Measurements from ENCODE around the gene MS4A4E.
"Not testable (repeated sequence)": the region's sequence is repeated elsewhere in the genome, so short reads cannot be mapped to it uniquely, and the experiment has no call there.

MS4A4E gene

GRCh38 chr11:60175860-60176275, 67.1 kb downstream of the MS4A4E start:
- no peak for DNase-seq (ENCODE audit: low read depth, low spot score)

DNA sequence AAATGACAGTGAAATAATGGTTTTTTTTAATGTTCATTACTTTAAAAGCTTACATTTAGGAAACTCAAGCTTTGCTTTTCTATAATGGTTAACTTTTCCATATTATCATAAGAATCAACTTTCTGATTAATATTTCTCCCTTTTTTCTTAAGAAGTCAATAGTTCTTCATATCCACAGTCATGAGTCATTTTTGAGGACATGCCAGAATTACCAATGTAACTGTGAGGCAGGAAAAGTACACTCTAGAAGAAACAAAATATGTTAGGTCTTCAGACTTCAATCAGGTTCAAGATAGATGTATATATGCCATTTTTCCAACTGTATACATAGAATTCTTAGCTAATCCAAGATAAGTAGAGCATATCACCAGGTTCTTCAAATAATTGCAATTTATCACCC, 70.9 kb downstream of the MS4A4E start:
- DNase-seq (ENCODE audit: low read depth, low spot score), result no peak

GRCh38 chr11:60170566-60170965, 72.4 kb downstream of the MS4A4E start:
- no peak for DNase-seq (ENCODE audit: low read depth, low spot score)

DNA sequence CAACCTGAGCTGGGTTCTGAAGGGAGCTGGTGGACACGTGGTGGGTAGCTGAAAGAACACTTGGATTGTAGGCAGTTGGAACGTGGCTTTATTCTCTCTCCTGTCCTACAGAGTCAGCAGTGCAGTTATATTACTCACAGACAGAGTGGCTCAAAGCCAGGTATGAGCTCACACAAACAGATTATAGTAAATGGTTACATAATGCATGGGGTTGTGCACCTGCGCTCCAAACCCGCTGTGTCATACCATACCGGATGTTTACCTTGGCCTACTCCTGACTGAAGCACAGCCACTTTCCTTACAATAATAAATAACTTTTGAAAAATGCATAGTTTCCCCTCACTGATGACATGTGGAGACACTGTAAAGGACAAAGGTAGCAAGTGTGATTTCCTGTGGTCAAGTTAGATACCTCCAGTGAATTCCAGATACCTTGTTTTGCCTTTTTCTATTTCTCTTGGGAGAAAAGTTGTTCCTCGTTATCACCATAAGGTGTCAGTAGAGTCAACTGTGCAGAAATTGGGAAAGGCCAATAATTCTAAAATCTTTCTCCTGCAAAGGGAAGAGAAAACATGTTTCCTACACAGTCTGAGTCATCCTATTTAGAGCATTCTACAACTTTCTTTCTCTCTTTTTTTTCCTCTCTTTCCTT, 73.5 kb downstream of the MS4A4E start:
- no peak for DNase-seq (ENCODE audit: low read depth, low spot score)

DNA sequence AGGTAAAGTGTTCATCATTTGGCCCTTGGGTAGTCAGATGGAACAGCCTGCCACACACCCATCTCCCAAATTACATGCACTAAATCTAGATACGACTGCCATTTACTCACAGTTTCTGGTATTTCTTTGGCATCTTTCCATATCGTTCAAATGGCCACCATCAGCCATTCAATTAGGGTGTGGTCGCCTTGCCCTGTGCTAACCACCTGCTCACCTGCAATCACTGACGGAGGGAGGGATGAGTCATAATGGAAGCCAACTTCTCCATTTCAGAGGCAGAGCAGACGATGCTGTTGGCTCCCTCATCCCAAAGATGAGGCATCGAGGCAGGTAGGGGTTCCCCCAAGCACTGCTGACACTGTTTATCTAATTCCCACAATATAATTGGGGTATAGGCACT, 74.6 kb downstream of the MS4A4E start:
- DNase-seq (ENCODE audit: low read depth, low spot score), result no peak

DNA sequence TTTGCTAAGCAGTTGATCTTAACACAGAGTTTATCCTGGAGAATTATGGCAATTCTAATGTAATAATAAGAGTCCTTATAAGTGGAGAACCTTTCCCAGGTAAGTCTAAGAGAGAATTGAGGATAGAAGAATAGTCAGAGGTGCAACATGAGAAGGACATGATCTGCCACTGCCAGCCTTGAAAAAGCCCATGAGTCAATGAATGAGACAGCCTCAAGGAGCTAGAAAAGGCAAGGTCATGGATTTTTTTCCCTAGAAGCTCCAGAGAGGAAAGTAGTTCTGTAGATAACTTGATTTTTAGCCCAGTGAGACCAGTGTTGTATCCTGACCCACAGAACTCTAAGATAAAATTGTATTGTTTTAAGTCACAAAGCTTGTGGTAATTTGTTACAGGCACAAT, 77.0 kb downstream of the MS4A4E start:
- no peak for DNase-seq (ENCODE audit: low read depth, low spot score)

- no peak for DNase-seq (ENCODE audit: low read depth, low spot score)
Measured at GRCh38 chr11:60165538-60165937, 77.4 kb downstream of the MS4A4E start.

GRCh38 chr11:60164550-60165075, 78.3 kb downstream of the MS4A4E start:
- no peak for DNase-seq (ENCODE audit: low read depth, low spot score)

DNA sequence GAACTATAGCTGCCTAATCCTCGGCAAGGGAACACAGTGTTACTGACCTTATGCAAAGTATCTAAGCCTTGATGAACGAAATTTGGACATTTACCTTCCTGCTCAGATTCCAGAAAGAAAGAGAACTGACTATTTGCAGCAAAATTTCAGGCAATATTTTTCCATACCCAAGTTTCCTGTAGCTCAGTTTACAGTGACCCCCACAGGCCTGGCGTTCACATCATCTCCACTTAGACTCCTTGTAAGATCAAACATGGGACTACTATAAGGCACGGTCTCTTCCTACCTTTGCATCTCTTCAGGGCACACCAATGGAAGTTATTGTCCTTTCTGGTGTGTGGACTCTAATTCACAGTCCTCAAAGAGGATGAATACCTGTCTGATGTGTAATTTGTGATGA, 81.2 kb downstream of the MS4A4E start:
- DNase-seq (ENCODE audit: low read depth, low spot score), result no peak

DNA sequence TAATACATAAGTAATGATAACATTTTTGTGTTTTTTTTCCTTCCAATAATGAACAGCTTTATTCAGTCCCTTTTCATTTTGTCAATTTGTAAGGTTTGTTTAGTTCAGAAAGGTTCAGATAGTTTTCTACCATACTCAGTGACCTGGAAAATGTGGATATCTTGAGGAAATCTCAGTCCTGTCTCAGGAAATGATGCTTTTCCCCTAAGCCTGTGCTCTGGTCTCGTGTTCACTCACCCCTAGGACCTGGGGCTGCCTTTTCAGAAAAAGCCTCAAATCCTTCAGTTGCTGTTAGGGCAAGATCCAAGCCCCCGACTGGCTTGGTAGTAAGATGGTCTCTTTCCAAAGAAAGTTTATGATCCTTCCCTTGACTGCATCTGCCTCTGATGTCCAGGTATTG, 81.8 kb downstream of the MS4A4E start:
- no peak for DNase-seq (ENCODE audit: low read depth, low spot score)

GRCh38 chr11:60159868-60160267, 83.1 kb downstream of the MS4A4E start:
- no peak for DNase-seq (ENCODE audit: low read depth, low spot score)

GRCh38 chr11:60159284-60159683, 83.7 kb downstream of the MS4A4E start:
- DNase-seq (ENCODE audit: low read depth, low spot score), result no peak

GRCh38 chr11:60158636-60159035, 84.3 kb downstream of the MS4A4E start:
- DNase-seq (ENCODE audit: low read depth, low spot score), result no peak

DNA sequence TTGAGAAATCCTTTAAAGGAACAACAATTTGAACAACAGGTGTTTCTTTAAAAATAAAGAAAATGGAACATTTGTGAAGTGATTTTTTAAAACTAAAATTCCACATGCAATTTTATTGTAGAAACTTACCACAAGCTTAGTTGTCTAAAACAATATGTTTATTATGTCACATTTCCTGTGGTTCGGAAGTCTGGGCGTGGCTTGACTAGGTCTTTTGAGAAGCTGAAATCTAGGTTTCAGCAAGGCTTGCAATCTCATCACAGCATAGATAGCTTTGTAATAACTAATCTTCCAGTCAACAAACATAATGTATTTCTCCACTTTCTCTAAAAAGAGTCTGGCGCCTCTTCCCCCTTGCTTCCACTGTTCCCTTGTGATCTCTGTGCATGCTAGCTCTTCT, 87.0 kb downstream of the MS4A4E start:
- no peak for DNase-seq (ENCODE audit: low read depth, low spot score)

- not testable (repeated sequence) for DNase-seq (ENCODE audit: low read depth, low spot score)
Measured at GRCh38 chr11:60152727-60153126, 90.2 kb downstream of the MS4A4E start.

DNA sequence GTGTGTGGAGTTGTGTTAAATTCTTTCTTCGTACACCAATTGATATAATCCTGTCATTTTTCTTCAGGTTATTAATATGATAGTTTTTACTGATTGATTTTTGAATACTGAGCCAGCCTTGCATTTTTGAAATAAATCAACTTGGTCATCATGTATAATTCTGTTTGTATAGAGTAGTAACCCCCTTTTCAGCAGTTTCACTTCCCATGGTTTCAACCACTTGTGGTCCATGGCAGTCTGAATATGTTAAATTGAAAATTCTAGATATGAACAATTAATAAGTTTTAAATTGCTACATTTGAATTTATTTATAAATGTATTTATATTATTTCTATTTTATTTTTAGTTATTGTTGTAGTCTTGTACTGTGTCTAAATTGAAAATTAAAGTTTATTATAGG, 92.7 kb downstream of the MS4A4E start:
- no peak for DNase-seq (ENCODE audit: low read depth, low spot score)

Data from activated naive CD8-positive, alpha-beta T cell treated with anti-CD3 and anti-CD28 coated beads, Interleukin-2, amount 50 U/mL, for 16 hours (primary cell).